ENCODE data around the gene DDA1.

The DDA1 gene

DNA sequence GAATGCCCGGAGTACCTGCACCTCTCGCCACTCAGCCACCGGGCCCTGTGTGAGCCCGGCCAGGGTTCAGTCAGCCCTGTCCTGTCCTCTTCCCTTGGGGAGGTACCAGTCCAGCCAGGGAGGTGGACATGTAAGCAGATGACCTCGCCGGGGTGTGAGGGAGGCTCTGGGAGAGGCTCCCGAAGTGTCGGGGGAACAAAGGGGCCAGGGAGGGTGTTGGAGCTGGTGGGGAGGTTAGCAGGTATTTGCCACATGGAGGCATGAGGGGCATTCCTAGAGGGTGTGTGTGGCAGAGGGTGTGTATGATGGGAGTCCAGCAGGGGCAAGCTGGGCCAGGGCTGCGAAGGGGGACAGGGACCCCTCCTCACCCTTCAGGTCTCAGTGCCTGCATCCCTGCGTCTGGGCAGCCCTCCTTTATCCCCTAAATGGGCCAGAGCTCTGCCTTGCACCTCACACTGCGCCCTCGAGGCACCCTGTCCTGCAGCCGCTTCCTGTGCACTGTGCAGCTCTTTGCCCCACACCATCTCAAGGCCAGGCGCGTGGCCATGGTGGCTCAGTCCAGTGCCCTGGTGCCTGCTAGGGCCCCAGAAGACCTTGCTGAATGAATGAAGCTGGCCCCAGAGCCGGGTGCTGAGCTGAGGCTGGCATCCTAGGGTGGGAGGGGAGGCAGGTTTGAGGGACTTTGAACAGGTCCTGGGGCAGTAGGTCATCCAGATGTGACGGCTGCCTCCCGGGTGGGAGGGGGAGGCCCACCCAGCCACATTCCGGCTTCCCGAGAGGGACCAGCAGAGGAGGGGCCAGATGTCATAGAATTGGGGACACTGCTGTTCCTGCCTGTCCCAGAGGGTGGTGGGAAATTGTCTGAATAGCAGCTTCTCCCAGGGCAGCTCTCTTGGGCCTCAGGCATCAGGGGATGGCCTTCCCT, 3.1 kb downstream of the DDA1 start:
- no peak for DNase-seq

DNA sequence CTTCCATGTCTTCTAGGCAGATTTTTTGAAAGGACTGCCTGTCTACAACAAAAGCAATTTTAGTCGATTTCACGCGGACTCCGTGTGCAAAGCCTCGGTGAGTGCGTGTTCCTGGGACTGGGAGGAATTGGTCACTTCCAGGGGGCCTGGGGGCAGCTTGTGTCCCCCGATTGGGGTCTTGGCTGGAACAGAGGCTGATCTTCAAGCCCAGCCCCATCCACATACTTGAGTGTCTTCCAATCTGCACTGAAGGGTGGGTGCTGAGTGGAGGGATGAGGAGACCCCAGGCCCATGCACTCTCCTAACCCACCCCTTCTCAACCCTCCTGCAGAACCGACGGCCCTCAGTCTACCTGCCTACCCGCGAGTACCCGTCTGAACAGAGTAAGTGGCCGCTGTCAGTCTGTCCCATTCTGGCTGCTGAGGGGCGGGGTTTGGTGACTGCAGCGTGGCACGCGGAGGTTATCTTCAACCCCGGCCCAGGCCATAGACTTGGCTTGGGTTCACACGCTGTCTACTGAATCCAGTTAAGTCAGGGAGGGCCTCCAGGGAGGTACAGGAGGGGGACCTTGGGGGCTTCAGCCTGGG, 4.7 kb downstream of the DDA1 start:
- no peak for DNase-seq

DNA sequence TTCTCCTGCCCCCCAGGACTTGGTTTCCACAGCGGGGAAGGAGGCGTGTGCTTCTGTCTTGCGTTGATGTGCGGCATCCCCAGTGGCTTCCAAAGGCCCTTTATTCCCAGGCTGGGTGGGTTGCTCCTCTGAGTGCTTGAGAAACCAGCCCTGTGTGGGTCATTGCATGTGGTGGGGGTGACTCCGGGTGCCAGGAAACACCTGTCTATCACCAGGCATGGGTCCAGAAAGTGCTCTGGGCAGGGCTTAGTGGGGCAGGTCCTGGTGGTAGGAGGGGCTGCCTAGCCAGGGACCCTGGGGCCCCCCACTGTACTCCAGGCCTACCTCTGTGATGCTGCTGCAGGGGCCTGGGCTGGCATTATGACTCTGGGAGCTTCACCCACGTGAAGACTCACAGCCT, 9.6 kb downstream of the DDA1 start:
- no peak for DNase-seq

DNA sequence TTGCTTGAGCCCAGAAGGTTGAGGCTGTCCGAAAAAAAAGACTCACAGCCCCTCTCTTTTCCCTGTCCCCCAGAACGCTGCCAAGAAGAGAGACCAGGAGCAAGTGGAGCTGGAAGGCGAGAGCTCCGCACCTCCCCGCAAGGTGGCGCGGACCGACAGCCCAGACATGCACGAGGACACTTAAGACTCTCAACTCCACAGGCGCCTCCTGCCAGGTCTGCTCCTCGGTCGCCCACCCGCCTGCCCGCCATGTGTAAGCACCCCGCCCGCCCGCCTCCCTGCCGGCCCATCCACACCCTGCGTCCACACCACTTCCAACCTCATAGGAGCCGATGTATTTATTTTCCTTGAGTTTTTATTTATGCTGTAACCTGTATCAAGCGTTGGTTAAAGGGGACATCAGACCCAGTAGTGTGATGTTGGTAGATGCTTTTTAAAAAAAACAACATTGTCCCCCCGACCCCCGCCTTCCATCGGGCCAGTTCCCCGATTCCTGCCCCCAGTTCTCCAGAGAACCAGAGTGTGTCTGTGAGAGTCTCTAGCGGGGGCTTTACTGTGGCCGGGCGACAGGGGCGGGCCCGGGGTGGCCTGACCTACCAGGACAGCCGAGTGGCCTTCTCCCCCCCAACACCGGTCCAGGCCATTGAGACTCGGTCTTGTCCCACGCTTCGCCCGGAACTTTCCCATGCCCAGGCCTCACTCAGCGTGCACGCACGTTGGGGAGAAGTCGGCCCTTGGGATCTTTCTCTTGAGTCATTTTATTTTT, 10.3 kb downstream of the DDA1 start:
- no peak for DNase-seq

DNA sequence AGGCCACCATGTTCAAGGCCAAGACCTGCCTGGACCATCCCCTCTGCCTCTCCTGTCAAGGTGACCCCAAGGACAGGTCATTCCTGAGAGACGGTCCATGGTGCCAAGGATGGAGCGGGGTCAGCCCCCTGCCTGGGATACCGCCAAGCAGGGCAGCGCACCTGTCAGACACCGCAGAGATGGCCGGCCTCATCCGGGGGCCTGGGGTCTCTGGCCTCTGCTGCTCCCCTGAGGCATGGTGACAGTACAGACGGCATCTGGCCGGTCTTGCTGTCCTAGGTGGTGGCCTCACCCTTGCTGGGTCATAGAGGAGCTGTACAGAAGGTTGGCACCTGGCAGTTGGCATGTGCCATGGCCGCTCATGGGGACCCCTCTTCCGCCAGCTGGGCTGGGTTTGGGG, 11.1 kb downstream of the DDA1 start:
- DNase-seq: no peak

DNA sequence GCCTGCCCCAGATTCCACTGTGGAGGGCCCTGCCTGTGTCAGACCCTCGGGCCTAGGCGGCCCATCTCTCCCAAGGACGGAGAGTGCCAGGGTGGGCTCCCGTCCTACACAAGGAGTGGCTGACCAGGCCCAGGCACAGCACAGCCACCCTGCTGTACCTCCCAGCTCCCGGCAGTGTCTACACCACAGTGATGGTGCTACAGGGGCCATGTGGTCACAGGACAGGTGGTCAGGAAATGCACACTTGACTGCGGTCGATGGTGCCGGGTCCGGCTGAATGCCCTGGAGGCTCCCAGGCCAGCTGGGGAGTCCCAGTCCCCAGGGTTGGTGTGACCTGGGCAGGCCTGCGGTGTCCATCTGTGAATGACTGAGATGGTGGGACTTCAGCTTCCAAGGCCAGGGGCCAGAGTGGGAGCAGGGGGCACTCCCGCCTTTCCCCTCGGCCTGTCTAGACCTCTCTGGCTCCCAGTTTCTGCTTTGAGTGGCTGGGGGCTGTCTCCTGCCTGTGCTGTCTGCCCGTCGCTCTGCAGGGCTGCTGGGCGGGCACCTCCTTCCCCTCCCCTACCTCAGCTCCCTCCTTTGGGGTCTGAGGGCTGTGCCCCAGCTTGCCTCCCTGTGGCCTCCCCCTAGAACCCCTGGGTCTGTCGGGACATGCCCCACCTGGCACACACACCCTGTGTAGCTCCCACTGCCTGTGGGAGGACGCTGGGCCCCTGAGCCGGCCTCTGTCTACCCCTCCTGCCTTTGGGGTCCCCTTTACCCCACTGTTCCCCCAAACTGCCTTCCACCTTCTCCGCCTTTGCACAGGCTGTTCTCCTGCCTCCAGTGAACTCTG, 12.5 kb downstream of the DDA1 start:
- DNase-seq: no peak

DNA sequence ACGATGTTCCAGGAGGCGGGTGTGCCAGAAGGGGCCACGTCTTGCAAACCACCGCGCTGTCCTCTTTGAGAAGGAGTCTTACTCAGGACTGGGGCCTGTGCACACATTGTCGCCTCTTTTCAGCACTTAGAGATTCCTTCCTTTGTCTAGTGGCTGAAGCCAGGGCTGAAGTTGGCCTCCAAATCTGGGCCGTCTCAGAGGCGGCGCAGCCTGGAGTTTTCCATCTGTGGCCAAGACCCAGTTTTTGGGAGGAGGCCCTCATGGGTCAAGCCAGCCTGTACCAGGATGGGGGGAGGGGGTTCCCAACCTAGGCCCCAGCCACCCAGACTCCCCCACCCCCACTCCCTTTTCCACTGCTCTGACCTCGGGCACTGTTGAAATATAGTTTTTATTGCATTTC, 13.5 kb downstream of the DDA1 start:
- no peak for DNase-seq

DNA sequence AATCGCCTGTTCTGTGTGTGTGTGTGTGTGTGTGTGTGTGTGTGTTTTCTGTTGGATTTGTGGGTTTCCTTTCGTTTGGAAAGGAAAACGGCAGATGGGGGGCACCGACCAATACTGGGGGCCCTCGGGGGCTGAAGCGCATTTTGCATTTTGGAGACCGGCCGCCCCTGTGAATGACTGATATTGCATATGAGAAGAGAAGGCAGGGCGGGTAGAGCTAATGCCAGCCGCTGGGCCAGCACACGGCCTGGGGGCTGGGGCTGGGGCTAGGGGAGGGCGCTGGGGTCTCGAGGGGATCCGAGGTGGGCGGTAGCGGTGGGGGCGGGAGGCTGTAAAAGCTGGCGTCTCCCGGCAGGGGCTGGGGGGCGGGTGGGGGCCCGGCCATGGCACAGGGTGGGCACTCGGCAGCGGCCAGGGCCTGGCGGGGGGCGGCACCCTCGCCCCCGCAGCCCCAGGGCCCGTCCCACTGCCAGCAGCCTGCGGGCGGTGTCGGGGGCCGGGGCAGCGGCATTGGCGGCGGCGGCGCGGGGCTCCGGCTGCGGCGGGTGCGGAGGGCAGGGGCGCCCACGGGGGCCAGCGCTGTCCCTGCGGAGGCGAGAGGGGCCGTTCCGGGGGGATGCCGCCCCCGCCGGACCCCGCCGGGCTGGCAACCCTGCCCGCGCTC, 14.1 kb downstream of the DDA1 start:
- DNase-seq: no peak

DNA sequence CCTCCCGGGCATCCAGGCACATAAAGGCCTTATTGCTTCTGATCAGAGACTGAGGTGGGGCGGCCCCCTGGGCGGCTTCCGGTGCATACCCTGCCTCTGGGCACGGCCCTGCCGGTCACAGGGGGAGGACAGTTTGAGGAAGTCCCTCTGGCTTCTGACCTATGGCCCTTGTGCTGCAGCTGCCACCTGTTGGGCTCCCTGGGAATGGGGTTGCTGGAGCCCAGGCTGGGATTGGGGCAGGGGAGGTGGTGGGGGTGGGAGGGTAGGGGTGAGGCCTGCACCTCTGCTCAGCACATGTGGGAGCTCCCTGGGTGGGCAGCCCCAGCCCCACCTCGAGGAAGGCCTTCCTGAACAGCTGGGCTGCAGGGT, 14.6 kb downstream of the DDA1 start:
- DNase-seq: peak; percentile 43

DNA sequence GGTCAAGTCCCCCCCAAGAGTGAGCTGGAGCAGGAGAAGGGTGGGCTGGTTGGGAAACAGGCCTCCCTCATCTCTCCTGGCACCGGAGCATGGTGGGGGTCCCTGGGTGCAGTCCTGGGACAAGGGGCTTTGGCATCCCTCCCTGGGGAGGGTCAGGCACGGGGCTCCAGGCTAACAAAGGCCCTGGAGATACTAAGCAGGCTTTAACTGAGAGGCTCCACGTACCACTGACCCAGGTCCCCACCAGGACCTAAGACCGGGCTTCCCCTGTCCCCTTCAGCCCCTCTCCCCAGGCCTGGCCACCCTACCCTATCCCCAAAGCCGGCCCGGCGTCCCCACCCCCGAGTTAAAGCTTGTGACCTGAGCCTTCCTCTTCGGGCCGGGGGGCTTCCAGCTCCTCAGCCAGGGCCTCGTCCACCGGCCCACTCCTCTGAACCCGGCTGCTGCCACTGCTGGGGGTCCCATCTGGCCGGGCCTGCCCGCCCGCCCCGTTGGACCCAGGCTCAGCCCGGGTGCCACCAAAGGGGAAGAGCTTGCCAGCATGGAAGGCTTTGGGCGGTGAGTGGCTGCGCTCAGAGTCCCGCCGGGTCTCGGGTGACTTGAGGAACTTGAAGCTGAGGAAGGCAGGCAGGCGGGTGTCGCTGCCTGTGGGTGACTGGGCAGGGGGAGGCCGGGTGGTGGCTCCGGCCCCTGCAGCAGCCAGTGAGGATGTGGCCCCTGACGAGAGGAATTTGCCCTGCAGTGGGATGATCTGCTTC, 15.2 kb downstream of the DDA1 start:
- DNase-seq: no peak

DNA sequence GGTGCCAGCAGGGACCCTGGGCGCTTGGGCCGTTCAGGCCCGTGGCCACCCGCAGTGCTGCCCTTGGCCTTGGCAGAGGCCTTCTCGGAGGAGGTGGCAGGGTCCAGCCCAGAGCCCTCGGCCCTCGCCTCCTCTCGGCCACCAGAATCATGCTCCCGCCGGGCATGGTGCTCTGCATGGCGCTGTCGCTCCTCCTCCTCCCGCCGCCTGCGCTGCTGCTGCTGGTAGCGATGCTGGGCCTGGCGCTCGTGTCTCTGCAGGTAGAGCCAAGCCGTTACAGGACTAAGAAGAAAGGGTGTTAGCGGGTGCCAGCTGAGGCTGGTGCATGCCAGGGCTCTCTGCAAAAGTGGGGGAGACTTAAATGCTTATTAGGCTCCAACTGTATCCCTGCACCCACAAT, 15.8 kb downstream of the DDA1 start:
- DNase-seq: no peak

DNA sequence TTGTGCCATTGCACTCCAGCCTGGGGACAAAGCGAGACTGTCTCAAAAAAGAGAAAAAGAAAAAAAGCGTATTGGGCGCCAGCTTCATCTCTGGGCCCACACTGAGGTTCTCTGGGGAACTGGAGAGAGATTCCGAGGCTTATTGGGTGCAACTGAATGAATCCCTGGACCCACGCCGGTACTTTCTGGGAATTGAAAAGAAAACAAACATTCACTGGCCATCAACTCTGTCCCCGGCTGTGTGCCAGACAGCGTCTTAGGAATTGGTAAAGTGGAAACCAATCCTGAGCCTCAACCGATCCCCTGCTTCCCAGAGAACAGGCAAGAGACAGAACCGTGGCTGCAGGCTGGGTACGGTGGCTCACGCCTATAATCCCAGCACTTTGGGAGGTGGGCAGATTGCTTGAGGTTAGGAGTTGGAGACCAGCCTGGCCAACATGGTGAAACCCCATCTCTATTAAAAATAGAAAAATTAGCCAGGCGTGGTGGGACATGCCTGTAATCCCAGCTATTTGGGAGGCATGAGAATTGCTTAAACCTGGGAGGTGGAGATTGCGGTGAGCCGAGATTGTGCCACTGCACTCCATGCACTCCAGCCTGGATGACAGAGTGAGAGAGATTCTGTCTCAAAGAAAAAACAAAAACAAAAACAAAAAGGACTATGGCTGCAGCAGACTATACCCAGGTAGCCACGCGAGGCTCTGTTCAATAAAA, 16.7 kb downstream of the DDA1 start:
- no peak for DNase-seq

DNA sequence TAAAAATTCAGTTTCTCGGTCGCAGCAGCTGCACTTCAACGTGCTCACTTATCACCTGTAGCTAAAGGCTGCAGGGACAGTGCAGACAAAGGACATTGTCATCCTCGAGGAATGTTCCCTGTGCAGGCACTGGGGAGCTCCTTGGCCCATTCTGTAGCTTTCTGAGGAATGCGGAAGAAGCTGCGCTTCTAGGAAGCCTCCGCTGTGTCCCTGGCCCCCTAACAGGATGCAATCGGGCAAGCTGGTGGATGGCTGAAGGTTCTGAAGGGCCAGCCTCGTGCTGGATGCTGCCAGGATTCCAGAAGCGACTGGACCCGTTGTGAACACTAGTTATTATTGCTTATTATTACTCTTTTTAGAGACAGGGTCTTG, 17.2 kb downstream of the DDA1 start:
- DNase-seq: no peak

DNA sequence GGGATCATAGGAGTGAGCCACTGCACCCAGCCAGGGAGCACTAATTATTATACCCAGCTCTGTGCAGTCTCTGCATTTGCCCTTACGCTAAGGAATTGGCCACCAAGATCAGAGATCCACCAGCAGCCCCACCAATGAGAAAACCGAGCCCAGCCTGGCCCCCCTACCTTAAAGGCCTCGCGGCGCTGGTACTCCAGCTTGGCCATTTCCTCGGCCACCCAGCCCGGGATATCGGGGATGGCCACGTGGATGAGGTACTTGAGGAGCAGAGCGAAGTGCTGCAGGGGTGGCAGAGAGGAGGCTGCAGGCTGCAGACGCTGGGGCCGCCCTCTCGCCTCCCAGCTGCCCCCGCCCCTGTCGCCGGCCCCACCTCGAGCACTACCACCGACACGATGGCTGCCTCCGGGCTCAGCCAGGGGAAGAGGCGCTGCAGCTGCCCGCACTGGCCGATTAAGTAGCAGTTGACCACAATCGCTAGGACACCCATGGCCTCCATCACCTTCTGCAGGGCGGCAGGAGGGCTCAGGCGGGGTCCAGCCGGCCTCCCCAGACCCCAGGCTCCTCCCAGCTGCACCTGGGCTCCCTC, 17.8 kb downstream of the DDA1 start:
- DNase-seq: no peak

DNA sequence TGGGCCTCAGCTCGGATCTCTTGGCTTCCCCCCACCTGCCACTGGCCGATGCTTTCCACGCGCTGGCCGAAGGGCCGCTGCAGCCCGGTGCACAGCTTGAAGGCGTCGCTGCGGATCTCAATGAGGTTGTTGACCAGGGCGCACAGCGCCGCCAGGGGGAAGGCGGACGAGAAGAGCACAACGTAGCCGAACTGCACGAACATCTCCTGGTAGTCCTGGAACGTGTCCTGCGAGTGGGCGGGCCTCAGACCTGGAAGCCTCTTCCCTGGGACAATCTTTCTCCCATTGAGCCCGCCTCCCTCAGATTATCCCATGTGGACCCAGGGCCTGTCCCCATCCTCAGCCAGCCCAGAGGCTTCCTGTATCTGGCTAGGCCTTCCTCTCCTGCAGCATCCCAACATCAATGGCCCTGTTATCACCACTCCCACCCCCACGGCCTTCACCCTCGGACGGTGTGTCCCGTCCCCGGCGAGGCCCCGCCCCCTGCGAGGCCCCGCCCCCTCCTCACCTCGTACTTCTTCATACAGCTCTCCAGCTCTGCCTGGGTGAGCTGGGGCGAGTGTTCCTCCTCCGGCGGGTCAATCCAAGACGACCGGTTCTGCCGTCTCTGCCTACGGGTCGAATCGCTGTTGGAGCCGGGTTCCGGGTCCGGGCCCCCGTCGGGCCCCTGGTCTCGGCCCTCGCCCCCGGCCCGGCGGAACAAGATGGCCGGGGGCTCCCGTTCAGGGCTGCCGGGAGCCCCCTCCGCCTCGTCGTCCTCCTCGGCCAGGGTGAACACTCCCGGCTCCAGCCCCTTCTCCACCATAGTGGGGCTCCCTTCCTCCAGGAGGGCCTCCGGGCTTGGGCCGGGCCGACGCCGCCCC, 18.5 kb downstream of the DDA1 start:
- DNase-seq: peak; percentile 43

DNA sequence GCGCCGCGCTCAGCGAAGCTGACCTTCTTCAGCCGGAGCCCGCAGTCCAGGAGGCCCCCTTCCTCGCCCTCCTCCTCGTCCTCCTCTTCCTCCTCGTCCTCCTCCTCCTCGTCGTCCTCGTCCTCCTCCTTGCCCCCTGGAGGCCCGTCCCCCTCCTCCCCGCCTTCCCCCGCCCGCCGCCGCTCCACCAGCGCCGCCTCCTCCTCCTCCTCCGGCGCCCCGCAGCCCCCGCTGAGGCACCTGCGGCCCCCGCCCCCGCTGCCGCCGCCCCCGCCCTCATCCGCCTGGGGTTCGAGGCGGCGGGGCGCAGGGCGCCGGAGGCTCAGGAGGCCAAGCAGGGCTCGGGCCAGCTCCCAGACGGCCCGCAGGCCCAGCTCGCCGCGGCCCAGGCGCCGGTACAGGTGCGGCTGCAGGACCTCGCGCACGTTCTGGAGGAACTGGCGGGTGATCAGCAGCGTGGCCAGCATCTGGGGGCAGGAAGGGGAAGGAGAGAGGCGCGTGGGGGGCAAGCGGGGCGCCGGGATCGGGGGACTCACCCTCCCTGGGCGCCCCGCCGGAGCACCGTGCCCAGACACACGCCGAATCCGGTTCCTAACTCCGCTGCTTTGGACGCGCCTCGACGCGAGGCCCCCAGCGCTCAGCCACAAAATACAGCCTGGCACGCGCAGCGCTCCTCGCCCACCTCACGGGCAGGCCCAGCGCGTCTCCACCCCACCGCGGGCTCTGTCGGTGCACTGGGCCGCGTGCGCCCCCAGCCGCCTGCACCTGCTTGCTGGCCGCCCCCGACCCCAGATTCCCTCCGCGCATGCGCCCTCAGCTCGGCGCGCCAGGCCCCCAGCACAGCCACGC, 19.4 kb downstream of the DDA1 start:
- DNase-seq: no peak

DNA sequence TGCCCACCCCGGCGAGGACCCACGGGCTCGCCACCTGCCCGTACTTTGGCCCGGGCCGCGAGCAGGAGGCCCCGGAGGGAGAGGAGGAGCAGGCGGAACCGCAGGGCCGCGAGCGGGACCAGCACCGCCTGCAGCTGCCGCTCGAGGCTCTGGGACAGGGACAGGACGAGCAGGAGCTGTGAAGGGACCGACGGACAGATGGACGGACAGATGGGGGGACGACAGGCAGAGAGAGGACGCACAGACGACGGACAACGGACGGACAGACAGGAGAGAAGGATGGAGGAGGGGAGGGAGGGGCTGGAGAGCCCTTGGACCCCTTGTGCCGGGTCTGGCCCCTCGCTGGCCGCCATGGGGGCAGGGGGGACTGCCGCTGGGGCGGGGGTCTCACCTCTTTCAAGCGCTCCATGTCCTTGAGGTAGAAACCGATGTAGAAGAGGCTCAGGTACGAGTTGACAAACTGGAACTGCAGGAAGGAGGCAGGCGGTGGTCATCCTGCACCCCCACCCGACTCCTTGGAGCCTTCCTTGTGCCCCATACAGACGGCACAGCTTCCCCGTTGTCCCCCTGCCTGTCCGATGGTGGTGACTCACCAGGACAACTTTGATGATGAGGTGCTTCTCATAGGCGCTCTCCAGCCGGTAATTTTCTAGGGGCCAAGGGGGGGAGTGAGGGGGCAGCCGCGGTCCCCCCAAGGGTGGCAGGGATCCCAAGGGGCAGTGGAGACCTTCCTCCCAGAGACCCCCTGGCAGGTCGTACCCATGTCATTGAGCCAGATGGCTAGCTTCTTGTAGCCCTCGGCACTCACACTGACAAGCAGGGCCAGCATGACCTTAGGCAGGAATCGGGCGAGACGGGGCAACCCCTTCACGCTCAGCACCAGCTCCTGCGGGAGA, 20.3 kb downstream of the DDA1 start:
- no peak for DNase-seq

All from suppressor macrophage treated with lipopolysaccharide for 4 hours (primary cell).